NCI-H2107 treated with DMSO at 0.1 percent for 48 hours (cell line): ENCODE data around the gene CDX2.

Experiments used
- DNase-seq: peaks from one replicate; lab custom pipeline; 2025; ENCODE audit not compliant: unreplicated experiment; lab: John Stamatoyannopoulos, UW

Gene CDX2

GRCh38 chr13:27979001-27979643 is 10.0 kb upstream of the CDX2 start:
- no peak for DNase-seq

GRCh38 chr13:27978301-27978968 is 9.3 kb upstream of the CDX2 start:
- DNase-seq = no peak

GRCh38 chr13:27977476-27978300 is 8.6 kb upstream of the CDX2 start:
- no peak for DNase-seq

GRCh38 chr13:27976362-27977091 is 7.4 kb upstream of the CDX2 start:
- no peak for DNase-seq

GRCh38 chr13:27975564-27976361 is 6.6 kb upstream of the CDX2 start:
- DNase-seq = no peak

GRCh38 chr13:27973961-27974662 is 5.0 kb upstream of the CDX2 start:
- DNase-seq = no peak

- DNase-seq = no peak
Measured at GRCh38 chr13:27973291-27973690, 4.2 kb upstream of the CDX2 start.

GRCh38 chr13:27972478-27972820 is 3.3 kb upstream of the CDX2 start:
- DNase-seq = no peak

- no peak for DNase-seq
Measured at GRCh38 chr13:27971776-27972477, 2.8 kb upstream of the CDX2 start.

GRCh38 chr13:27971236-27971645 is 2.1 kb upstream of the CDX2 start:
- DNase-seq = no peak

- DNase-seq = no peak
Measured at GRCh38 chr13:27970382-27971235, 1.5 kb upstream of the CDX2 start.

- no peak for DNase-seq
Measured at GRCh38 chr13:27969866-27970229, 733 bp upstream of the CDX2 start.

- DNase-seq = no peak
Measured at GRCh38 chr13:27968316-27969081, 616 bp downstream of the CDX2 start.

- no peak for DNase-seq
Measured at GRCh38 chr13:27967736-27968315, 1.3 kb downstream of the CDX2 start.

- DNase-seq = no peak
Measured at GRCh38 chr13:27967203-27967735, 1.8 kb downstream of the CDX2 start.

GRCh38 chr13:27966641-27967202 is 2.4 kb downstream of the CDX2 start:
- no peak for DNase-seq
